Activated CD4-positive, alpha-beta memory T cell treated with anti-CD3 and anti-CD28 coated beads, Interleukin-2, amount 10 ng/mL, durations not matched to agents 7 days and 5 days (primary cell): ENCODE data around the gene ARID3A. TPM values are rescaled to one million over a fixed set of nuclear protein-coding genes. Genes with fewer than 3 reads are reported as not detected.
"Not testable (repeated sequence)": the region's sequence is repeated elsewhere in the genome, so short reads cannot be mapped to it uniquely, and the experiment has no call there.

ENCODE experiments used
- CTCF ChIA-PET: fragments of 350-600 bp; sonication (Branson Sonifier 250); formaldehyde crosslinking; loops from one replicate; lab custom pipeline; 2021; ENCODE audit warnings: antibody characterized with exemption, inconsistent platforms; lab: Charles Lee
- POLR2A ChIA-PET: fragments of 350-600 bp; sonication (Branson Sonifier 250); formaldehyde crosslinking; loops from one replicate; lab custom pipeline; 2021; ENCODE audit warnings: antibody characterized with exemption; lab: Charles Lee
- DNase-seq: peaks from one replicate; pipeline ENCODE4 v3.0.0-alpha.2; 2020
- H3K27ac Mint-ChIP-seq: one replicate; pipeline ENCODE4 v1.8.0; 2021; ENCODE audit warnings: mild to moderate bottlenecking, mixed read lengths
- H3K27me3 Mint-ChIP-seq: one replicate; pipeline ENCODE4 v1.8.0; 2021; ENCODE audit warnings: mixed read lengths
- H3K36me3 Mint-ChIP-seq: one replicate; pipeline ENCODE4 v1.8.0; 2021; ENCODE audit warnings: low read depth, mixed read lengths
- H3K4me1 Mint-ChIP-seq: one replicate; pipeline ENCODE4 v1.8.0; 2021; ENCODE audit warnings: mixed read lengths
- H3K4me3 Mint-ChIP-seq: one replicate; pipeline ENCODE4 v1.8.0; 2021; ENCODE audit warnings: mild to moderate bottlenecking, mixed read lengths
- H3K9me3 Mint-ChIP-seq: one replicate; pipeline ENCODE4 v1.8.0; 2021; ENCODE audit warnings: mixed read lengths
- total RNA-seq, 2 experiments: library from RNA; stranded (reverse); gene quantifications; one replicate each; pipeline ENCODE4 v1.2.3, GENCODE V29; 2021

The ARID3A gene
- total RNA-seq, 2 experiments from 2014 or later: 32.4 to 34.0 TPM

GRCh38 chr19:1015782-1016646 is 90.2 kb downstream of the ARID3A start:
- ChIA-PET CTCF (no interaction called here), POLR2A (interaction anchor here (1.1 to 2.6 kb wide), 3 partner anchors 9 to 19 kb away, joined by 3 to 6 read pairs (median 5); no protein-coding TSS in a partner anchor)
- no peaks in the 10 kb centered on the region for H3K9me3 Mint-ChIP-seq
- peaks cover 23% of the 10 kb centered on the region for H3K36me3 Mint-ChIP-seq
- no peak overlapping the region for H3K4me3 Mint-ChIP-seq
- no peak overlapping the region for H3K27ac Mint-ChIP-seq
- no peak for DNase-seq
- peaks cover 41% of the 10 kb centered on the region for H3K4me1 Mint-ChIP-seq
- H3K27me3 Mint-ChIP-seq: no peaks in the 10 kb centered on the region

GRCh38 chr19:1016647-1017114 is 90.8 kb downstream of the ARID3A start:
- Mint-ChIP-seq H3K27ac (peak overlapping the region; percentile 67), H3K9me3 (no peaks in the 10 kb centered on the region), H3K4me1 (peaks cover 45% of the 10 kb centered on the region), H3K27me3 (no peaks in the 10 kb centered on the region), H3K4me3 (peak overlapping the region; percentile 24), H3K36me3 (peaks cover 23% of the 10 kb centered on the region)
- DNase-seq: no peak
- ChIA-PET POLR2A (interaction anchor here (0.7 to 2.6 kb wide), 4 partner anchors 11 to 33 kb away, joined by 3 to 6 read pairs (median 3); partner anchors contain the start of gene WDR18), CTCF (no interaction called here)

GRCh38 chr19:1017115-1017905 is 91.5 kb downstream of the ARID3A start:
- H3K36me3 Mint-ChIP-seq: peaks cover 20% of the 10 kb centered on the region
- ChIA-PET POLR2A (interaction anchor here (0.7 to 2.6 kb wide), 4 partner anchors 12 to 33 kb away, joined by 3 to 6 read pairs (median 3); partner anchors contain the start of gene WDR18), CTCF (no interaction called here)
- no peak for DNase-seq
- no peaks in the 10 kb centered on the region for H3K27me3 Mint-ChIP-seq
- peak overlapping the region; percentile 67 for H3K27ac Mint-ChIP-seq
- H3K9me3 Mint-ChIP-seq: no peaks in the 10 kb centered on the region
- H3K4me3 Mint-ChIP-seq: peak overlapping the region; percentile 46
- peaks cover 49% of the 10 kb centered on the region for H3K4me1 Mint-ChIP-seq

GRCh38 chr19:1017906-1018305 is 92.1 kb downstream of the ARID3A start:
- Mint-ChIP-seq H3K36me3 (peaks cover 20% of the 10 kb centered on the region), H3K4me1 (peaks cover 51% of the 10 kb centered on the region), H3K27ac (peak overlapping the region; percentile 67), H3K9me3 (no peaks in the 10 kb centered on the region), H3K27me3 (no peaks in the 10 kb centered on the region), H3K4me3 (peak overlapping the region; percentile 46)
- POLR2A ChIA-PET: interaction anchor here (1.2 to 4.7 kb wide), 4 partner anchors 11 to 21 kb away, joined by 3 to 38 read pairs (median 4); no protein-coding TSS in a partner anchor
- CTCF ChIA-PET: no interaction called here
- DNase-seq: no peak

- ChIA-PET CTCF (interaction anchor here (0.7 to 1.2 kb wide), 2 partner anchors 176 to 459 kb away, joined by 3 to 5 read pairs; no protein-coding TSS in a partner anchor), POLR2A (interaction anchor here (3.4 to 5.1 kb wide), 4 partner anchors 11 to 49 kb away, joined by 17 to 51 read pairs (median 40); partner anchors contain the start of genes ABCA7, ARHGAP45 and WDR18)
- no peaks in the 10 kb centered on the region for H3K9me3 Mint-ChIP-seq
- peak overlapping the region; percentile 26 for H3K27ac Mint-ChIP-seq
- no peak for DNase-seq
- H3K27me3 Mint-ChIP-seq: no peaks in the 10 kb centered on the region
- H3K36me3 Mint-ChIP-seq: peaks cover 17% of the 10 kb centered on the region
- H3K4me3 Mint-ChIP-seq: peak overlapping the region; percentile 91
- H3K4me1 Mint-ChIP-seq: peaks cover 51% of the 10 kb centered on the region
Measured at GRCh38 chr19:1018393-1018792, 92.6 kb downstream of the ARID3A start.

GRCh38 chr19:1018932-1019615 is 93.2 kb downstream of the ARID3A start:
- ChIA-PET POLR2A (interaction anchor here (0.8 to 5.1 kb wide), 7 partner anchors 10 to 220 kb away, joined by 3 to 51 read pairs (median 17); partner anchors contain the start of genes ABCA7, ARHGAP45 and WDR18), CTCF (interaction anchor here (0.7 to 1.2 kb wide), 5 partner anchors 12 to 458 kb away, joined by 3 to 5 read pairs (median 3); partner anchors contain the start of genes MED16 and RNU6-9)
- H3K9me3 Mint-ChIP-seq: no peaks in the 10 kb centered on the region
- peaks cover 15% of the 10 kb centered on the region for H3K36me3 Mint-ChIP-seq
- H3K27ac Mint-ChIP-seq: peak overlapping the region; percentile 72
- peaks cover 51% of the 10 kb centered on the region for H3K4me1 Mint-ChIP-seq
- no peaks in the 10 kb centered on the region for H3K27me3 Mint-ChIP-seq
- peak overlapping the region; percentile 91 for H3K4me3 Mint-ChIP-seq
- no peak for DNase-seq

- Mint-ChIP-seq H3K27ac (peak overlapping the region; percentile 84), H3K4me3 (peak overlapping the region; percentile 91)
Measured at GRCh38 chr19:1019616-1019961, 93.8 kb downstream of the ARID3A start.

GRCh38 chr19:1019980-1020867 is 94.4 kb downstream of the ARID3A start:
- H3K27me3 Mint-ChIP-seq: no peaks in the 10 kb centered on the region
- ChIA-PET POLR2A (interaction anchor here (1.0 to 5.1 kb wide), 13 partner anchors 9 to 229 kb away, joined by 3 to 51 read pairs (median 5); partner anchors contain the start of genes ABCA7, ARHGAP45, MED16 and RNU6-9), CTCF (interaction anchor here (1.0 to 1.1 kb wide), 3 partner anchors 10 to 221 kb away, joined by 3 to 4 read pairs (median 3); partner anchors contain the start of genes MED16 and RNU6-9)
- peak overlapping the region; percentile 91 for H3K4me3 Mint-ChIP-seq
- H3K4me1 Mint-ChIP-seq: peaks cover 51% of the 10 kb centered on the region
- H3K9me3 Mint-ChIP-seq: no peaks in the 10 kb centered on the region
- DNase-seq: no peak
- peaks cover 15% of the 10 kb centered on the region for H3K36me3 Mint-ChIP-seq
- peak overlapping the region; percentile 84 for H3K27ac Mint-ChIP-seq

More at GRCh38 chr19:1019616-1019961, 93.8 kb downstream of the ARID3A start:
- Mint-ChIP-seq H3K27me3 (no peaks in the 10 kb centered on the region), H3K9me3 (no peaks in the 10 kb centered on the region), H3K4me1 (peaks cover 49% of the 10 kb centered on the region), H3K36me3 (peaks cover 15% of the 10 kb centered on the region)
- no peak for DNase-seq
- POLR2A ChIA-PET: interaction anchor here (0.8 to 5.1 kb wide), 8 partner anchors 10 to 221 kb away, joined by 3 to 51 read pairs (median 12); partner anchors contain the start of genes ABCA7, ARHGAP45 and WDR18
- CTCF ChIA-PET: interaction anchor here (1.0 to 1.1 kb wide), 3 partner anchors 11 to 221 kb away, joined by 3 to 4 read pairs (median 3); partner anchors contain the start of genes MED16 and RNU6-9

GRCh38 chr19:1020868-1021425 is 95.1 kb downstream of the ARID3A start, which contains the start of gene TMEM259:
Gene TMEM259, minus strand, starts transcription at chr19:1021123. Its CDS starts 127 bp downstream, at chr19:1020996.
- CTCF ChIA-PET: interaction anchor here (0.6 to 1.0 kb wide), 5 partner anchors 20 to 245 kb away, joined by 3 read pairs; no protein-coding TSS in a partner anchor
- peak within 1 kb of the TSS; percentile 91 for H3K4me3 Mint-ChIP-seq
- H3K9me3 Mint-ChIP-seq: no peaks in the 10 kb centered on the region
- peaks cover 15% of the 10 kb centered on the region for H3K36me3 Mint-ChIP-seq
- POLR2A ChIA-PET: interaction anchor here (0.9 to 5.1 kb wide), 24 partner anchors 8 to 510 kb away, joined by 3 to 51 read pairs (median 5); partner anchors contain the start of genes ABCA7, ARHGAP45, CIRBP and MED16
- H3K27ac Mint-ChIP-seq: peak within 1 kb of the TSS; percentile 92
- DNase-seq: peak; percentile 98
- H3K4me1 Mint-ChIP-seq: peaks cover 47% of the 10 kb centered on the region
- no peaks in the 10 kb centered on the region for H3K27me3 Mint-ChIP-seq

GRCh38 chr19:1023883-1024188 is 98.0 kb downstream of the ARID3A start:
- DNase-seq, H3K27ac Mint-ChIP-seq, H3K27me3 Mint-ChIP-seq, H3K4me3 Mint-ChIP-seq, H3K9me3 Mint-ChIP-seq, CTCF ChIA-PET: not testable (repeated sequence)
- H3K4me1 Mint-ChIP-seq: peaks cover 26% of the 10 kb centered on the region
- H3K36me3 Mint-ChIP-seq: peaks cover 26% of the 10 kb centered on the region
- POLR2A ChIA-PET: interaction anchor here (1.2 to 8.8 kb wide), 2 partner anchors 9 to 15 kb away, joined by 3 to 134 read pairs; partner anchors contain the start of gene ABCA7
